Measurements from ENCODE around the gene CAMK2D.

GRCh38 chr4:113653871-113654270 lies 107.7 kb downstream of the CAMK2D start:
- TF ChIP-seq, protein P1, sequence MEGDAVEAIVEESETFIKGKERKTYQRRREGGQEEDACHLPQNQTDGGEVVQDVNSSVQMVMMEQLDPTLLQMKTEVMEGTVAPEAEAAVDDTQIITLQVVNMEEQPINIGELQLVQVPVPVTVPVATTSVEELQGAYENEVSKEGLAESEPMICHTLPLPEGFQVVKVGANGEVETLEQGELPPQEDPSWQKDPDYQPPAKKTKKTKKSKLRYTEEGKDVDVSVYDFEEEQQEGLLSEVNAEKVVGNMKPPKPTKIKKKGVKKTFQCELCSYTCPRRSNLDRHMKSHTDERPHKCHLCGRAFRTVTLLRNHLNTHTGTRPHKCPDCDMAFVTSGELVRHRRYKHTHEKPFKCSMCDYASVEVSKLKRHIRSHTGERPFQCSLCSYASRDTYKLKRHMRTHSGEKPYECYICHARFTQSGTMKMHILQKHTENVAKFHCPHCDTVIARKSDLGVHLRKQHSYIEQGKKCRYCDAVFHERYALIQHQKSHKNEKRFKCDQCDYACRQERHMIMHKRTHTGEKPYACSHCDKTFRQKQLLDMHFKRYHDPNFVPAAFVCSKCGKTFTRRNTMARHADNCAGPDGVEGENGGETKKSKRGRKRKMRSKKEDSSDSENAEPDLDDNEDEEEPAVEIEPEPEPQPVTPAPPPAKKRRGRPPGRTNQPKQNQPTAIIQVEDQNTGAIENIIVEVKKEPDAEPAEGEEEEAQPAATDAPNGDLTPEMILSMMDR (IDR thresholded peaks at IDR 0.05; ENCODE audit: low read length) = no peak
- TF ChIP-seq EZH2 (optimal IDR thresholded peaks at IDR 0.05; ENCODE audit: low read depth, low read length) (no peak), EZH2phosphoT487 (IDR thresholded peaks at IDR 0.05; ENCODE audit: low read length) (no peak)
